ENCODE measurements around the gene CHAF1A. TPM values are rescaled to one million over a fixed set of nuclear protein-coding genes. Genes with fewer than 3 reads are reported as not detected.

CHAF1A gene
- total and polyA plus RNA-seq, 2 of the 4 experiments (the other 2 are of a cell fraction), result 12.4 to 22.9 TPM

DNA sequence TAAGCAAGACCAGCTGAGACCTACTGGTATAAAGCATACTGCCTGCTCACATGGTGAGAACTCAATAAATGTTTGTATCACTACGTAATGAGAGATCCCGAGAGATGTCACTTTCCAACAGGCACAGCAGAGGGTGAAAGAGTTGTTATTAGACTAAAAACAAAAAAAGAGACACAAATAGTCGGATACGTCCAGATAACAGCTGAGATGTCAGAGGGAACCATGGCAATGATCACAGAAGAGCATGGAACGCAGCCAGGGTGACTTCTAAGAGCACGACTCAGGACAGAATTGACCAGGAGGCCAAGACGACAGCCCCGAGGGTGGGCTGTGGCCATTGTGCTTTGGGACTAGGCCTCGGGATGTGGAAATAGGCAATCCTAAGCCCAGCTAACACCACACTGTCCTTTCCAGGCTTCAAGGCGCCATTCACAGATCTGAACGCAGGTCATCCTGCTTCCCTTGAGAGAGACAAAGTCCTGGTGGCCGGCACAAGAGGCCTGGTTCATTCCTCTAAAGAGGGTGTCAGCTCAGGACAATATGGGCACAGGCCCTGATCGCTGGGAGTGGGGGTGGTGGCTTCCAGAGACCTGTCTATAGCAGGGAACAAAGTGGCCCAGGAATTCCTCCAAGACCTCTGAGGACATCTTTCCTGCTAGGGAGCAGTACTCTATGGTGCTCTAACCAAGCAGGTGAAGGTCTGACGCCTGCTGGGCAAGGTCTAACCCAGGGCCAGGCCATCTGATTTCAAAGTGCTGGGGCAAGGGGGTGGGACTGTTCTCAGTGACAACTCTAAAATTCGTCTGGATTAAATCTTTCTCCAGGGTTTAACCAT, 5.3 kb upstream of the CHAF1A start (continued):
- TF ChIP-seq, protein P1, sequence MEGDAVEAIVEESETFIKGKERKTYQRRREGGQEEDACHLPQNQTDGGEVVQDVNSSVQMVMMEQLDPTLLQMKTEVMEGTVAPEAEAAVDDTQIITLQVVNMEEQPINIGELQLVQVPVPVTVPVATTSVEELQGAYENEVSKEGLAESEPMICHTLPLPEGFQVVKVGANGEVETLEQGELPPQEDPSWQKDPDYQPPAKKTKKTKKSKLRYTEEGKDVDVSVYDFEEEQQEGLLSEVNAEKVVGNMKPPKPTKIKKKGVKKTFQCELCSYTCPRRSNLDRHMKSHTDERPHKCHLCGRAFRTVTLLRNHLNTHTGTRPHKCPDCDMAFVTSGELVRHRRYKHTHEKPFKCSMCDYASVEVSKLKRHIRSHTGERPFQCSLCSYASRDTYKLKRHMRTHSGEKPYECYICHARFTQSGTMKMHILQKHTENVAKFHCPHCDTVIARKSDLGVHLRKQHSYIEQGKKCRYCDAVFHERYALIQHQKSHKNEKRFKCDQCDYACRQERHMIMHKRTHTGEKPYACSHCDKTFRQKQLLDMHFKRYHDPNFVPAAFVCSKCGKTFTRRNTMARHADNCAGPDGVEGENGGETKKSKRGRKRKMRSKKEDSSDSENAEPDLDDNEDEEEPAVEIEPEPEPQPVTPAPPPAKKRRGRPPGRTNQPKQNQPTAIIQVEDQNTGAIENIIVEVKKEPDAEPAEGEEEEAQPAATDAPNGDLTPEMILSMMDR (conservative IDR thresholded peaks at IDR 0.05; ENCODE audit: low read depth, low read length), result no peak

DNA sequence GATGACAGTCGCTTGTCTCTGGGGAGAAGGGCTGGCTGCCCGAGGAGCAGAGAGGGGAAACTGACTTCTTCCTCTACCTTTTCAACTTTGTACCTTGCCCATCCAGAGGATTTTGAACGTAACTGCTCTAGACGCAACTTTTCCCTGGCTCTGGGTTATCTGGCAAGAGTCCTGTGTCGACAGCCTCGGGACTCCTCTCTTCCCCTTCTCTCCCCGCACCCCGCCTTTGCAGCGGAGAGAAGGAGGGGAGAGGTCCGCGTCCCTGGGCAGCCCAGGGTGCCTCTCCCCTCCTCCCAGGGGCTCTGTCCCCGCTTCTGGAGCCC, 2.7 kb upstream of the CHAF1A start:
- Histone ChIP-seq H4K20me1 (ENCODE audit: insufficient read depth, low read length) (peaks cover 54% of the 10 kb centered on the region), H3K36me3 (ENCODE audit: control insufficient read depth, insufficient read depth, low read length) (peaks cover 7% of the 10 kb centered on the region; the same call in 1 of the 2 replicates), H3K18ac (ENCODE audit: low read depth, low read length) (peak overlapping the region; percentile 0; the same call in 1 of the 2 replicates), H2AFZ (replicated peaks; ENCODE audit: low read length, poor library complexity) (peak overlapping the region; percentile 86), H2BK5ac (ENCODE audit: low read depth, low read length, poor library complexity, severe bottlenecking) (peak overlapping the region; percentile 74), H3K27me3 (ENCODE audit: control insufficient read depth, insufficient read depth, low read length) (no peaks in the 10 kb centered on the region), H3K9me1 (ENCODE audit: insufficient read depth, low read length) (peaks cover 20% of the 10 kb centered on the region), H2AK9ac (replicated peaks; ENCODE audit: low read depth, low read length, poor library complexity) (peak overlapping the region; percentile 100), H3K27ac (ENCODE audit: insufficient read depth, low read length) (peak overlapping the region; percentile 90), H3K9me3 (ENCODE audit: control insufficient read depth, insufficient read depth, low read length) (no peaks in the 10 kb centered on the region), H3K9ac (ENCODE audit: low read depth, low read length) (peak overlapping the region; percentile 91), H3K79me1 (ENCODE audit: low read depth in 1 of 2, low read length in 2 of 2) (peaks cover 12 to 60% of the 10 kb centered on the region in 2 experiments; a peak in 3 of 4 replicates), H3K56ac (ENCODE audit: extremely low read depth, insufficient read depth, low read length) (peak overlapping the region; percentile 81), H2BK120ac (ENCODE audit: low read depth, low read length) (peak overlapping the region; percentile 2; the same call in 1 of the 2 replicates), H2AK5ac (ENCODE audit: low read depth, low read length) (peak overlapping the region; percentile 98), H3K4me2 (ENCODE audit: low read depth, low read length) (peak overlapping the region; percentile 95), H3K4me3 (ENCODE audit: insufficient read depth, low read depth, low read length) (peak overlapping the region; percentile 94), H3K14ac (replicated peaks; ENCODE audit: low read depth, low read length) (peak overlapping the region; percentile 99), H4K8ac (ENCODE audit: low read depth in 2 of 2, low read length in 2 of 2) (peak overlapping the region in 1 of 2 experiments; percentile 70; a peak in 1 of 4 replicates), H4K91ac (ENCODE audit: insufficient read depth, low read depth, low read length) (peak overlapping the region; percentile 22), H3K23ac (ENCODE audit: low read depth, low read length) (peak overlapping the region; percentile 100), H4K5ac (ENCODE audit: low read depth, low read length) (peak overlapping the region; percentile 0; the same call in 1 of the 2 replicates), H3K4ac (ENCODE audit: low read depth, low read length) (peak overlapping the region; percentile 92), H2BK20ac (ENCODE audit: low read depth, low read length) (peak overlapping the region; percentile 52; the same call in 1 of the 2 replicates), H3K4me1 (ENCODE audit: control insufficient read depth, insufficient read depth, low read length) (peaks cover 14% of the 10 kb centered on the region), H2BK15ac (ENCODE audit: low read depth, low read length) (0 out of 3 replicates have a peak overlapping the region, but pooled peaks have one; percentile 23)
- ChIA-PET POLR2A (ENCODE audit: unreplicated experiment) (no interaction called here), CTCF (interaction anchor here (0.6 to 0.8 kb wide), 3 partner anchors 9 to 188 kb away, joined by 7 to 10 read pairs (median 7); no protein-coding TSS in a partner anchor)
- TF ChIP-seq, protein P2, sequence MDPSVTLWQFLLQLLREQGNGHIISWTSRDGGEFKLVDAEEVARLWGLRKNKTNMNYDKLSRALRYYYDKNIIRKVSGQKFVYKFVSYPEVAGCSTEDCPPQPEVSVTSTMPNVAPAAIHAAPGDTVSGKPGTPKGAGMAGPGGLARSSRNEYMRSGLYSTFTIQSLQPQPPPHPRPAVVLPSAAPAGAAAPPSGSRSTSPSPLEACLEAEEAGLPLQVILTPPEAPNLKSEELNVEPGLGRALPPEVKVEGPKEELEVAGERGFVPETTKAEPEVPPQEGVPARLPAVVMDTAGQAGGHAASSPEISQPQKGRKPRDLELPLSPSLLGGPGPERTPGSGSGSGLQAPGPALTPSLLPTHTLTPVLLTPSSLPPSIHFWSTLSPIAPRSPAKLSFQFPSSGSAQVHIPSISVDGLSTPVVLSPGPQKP (IDR thresholded peaks at IDR 0.05; ENCODE audit: borderline replicate concordance, low read depth, low read length), result no peak
- no peak for TF ChIP-seq NFE2L2 (IDR thresholded peaks at IDR 0.05; ENCODE audit: low read depth, low read length)
- TF ChIP-seq RAD21 (IDR thresholded peaks at IDR 0.05; ENCODE audit: low read length), result peak; percentile 2; the same call in 1 of the 2 replicates
- TF ChIP-seq CEBPB (IDR thresholded peaks at IDR 0.05; ENCODE audit: low read depth, low read length), result no peak
- no peak for TF ChIP-seq RCOR1 (IDR thresholded peaks at IDR 0.05; ENCODE audit: insufficient replicate concordance, low read length)
- no peak for TF ChIP-seq SMC3 (IDR thresholded peaks at IDR 0.05; ENCODE audit: low read depth, low read length)
- TF ChIP-seq MXI1 (IDR thresholded peaks at IDR 0.05; ENCODE audit: borderline replicate concordance, low read depth, low read length), result no peak
- TF ChIP-seq CHD1 (IDR thresholded peaks at IDR 0.05; ENCODE audit: low read depth, low read length), result 0 out of 2 replicates have a peak, but pooled peaks have one; percentile 34
- TF ChIP-seq, protein P3, sequence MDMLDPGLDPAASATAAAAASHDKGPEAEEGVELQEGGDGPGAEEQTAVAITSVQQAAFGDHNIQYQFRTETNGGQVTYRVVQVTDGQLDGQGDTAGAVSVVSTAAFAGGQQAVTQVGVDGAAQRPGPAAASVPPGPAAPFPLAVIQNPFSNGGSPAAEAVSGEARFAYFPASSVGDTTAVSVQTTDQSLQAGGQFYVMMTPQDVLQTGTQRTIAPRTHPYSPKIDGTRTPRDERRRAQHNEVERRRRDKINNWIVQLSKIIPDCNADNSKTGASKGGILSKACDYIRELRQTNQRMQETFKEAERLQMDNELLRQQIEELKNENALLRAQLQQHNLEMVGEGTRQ (IDR thresholded peaks at IDR 0.05; ENCODE audit: low read depth, low read length), result no peak
- BruUV-seq (replicated peaks), result no TSS peak
- intact Hi-C loops (cut with micrococcal nuclease), result loop anchor here (1.0 kb wide), 1 partner anchor 132 kb away; no protein-coding TSS in a partner anchor
- peak; percentile 5 for ATAC-seq (ENCODE audit: low read depth)
- dilution Hi-C loops (cut with HindIII; ENCODE audit: low sequenced_read_pairs, unreplicated experiment), result no loop called here
- 0% methylated on average over 1 of the region's 12 CpGs; no CpG with 5 or more reads in 1 of the 2 experiments for WGBS, 2 experiments (ENCODE audit: extremely low coverage in 2 of 2, insufficient read length in 1 of 2)
- in situ Hi-C loops (cut with MboI; ENCODE audit: low sequenced_read_pairs), result no loop called here
- DNase-seq, result no peak
